HepG2 (cell line): Measurements from ENCODE around the gene HMGN4. TPM values are rescaled to one million over a fixed set of nuclear protein-coding genes. Genes with fewer than 3 reads are reported as not detected.

Source experiments
- ATF7 ChIP-seq, 2 experiments: fragments of 450-650 bp in 1 of 2; sonication (generic) in 1 of 2; formaldehyde crosslinking in 1 of 2; IDR thresholded peaks; 2 replicates each; pipeline versions ENCODE4 v1.4.0 to v1.6.1; 2016 to 2020; ENCODE audit warnings: antibody characterized with exemption in 1 of 2, mild to moderate bottlenecking in 1 of 2, missing genetic modification reagents in 1 of 2
- FOXO4 ChIP-seq: sonication (generic); formaldehyde crosslinking; conservative IDR thresholded peaks from 2 replicates; pipeline ENCODE4 v1.8.1; 2023; ENCODE audit warnings: missing genetic modification reagents
- GTF2F1 ChIP-seq: fragments of 150-350 bp; IDR thresholded peaks from 2 replicates; pipeline ENCODE4 v1.6.1; 2014; ENCODE audit warnings: low read length
- HHEX ChIP-seq: IDR thresholded peaks from 2 replicates; pipeline ENCODE4 v1.6.1; 2016; ENCODE audit warnings: control low read depth
- HNF1A ChIP-seq, 2 experiments: sonication (generic) in 1 of 2; formaldehyde crosslinking in 1 of 2; IDR thresholded peaks; 2 replicates each; pipeline versions ENCODE4 v1.4.0 to v1.6.1; 2016 to 2020; ENCODE audit warnings: borderline replicate concordance in 1 of 2, low read depth in 1 of 2, mild to moderate bottlenecking in 1 of 2, missing genetic modification reagents in 1 of 2
- HNRNPUL1 ChIP-seq: fragments of 200-400 bp; formaldehyde crosslinking; IDR thresholded peaks from 2 replicates; pipeline ENCODE4 v1.6.1; 2017; ENCODE audit warnings: low read depth, mild to moderate bottlenecking, low read length, moderate library complexity
- MIER2 ChIP-seq: IDR thresholded peaks from 2 replicates; pipeline ENCODE4 v1.6.1; 2016; ENCODE audit warnings: missing biosample characterization, missing genetic modification reagents
- RBFOX2 ChIP-seq: fragments of 200-400 bp; formaldehyde crosslinking; IDR thresholded peaks from 2 replicates; pipeline ENCODE4 v1.6.1; 2017; ENCODE audit warnings: low read depth, mild to moderate bottlenecking, low read length
- SP5 ChIP-seq: IDR thresholded peaks from 2 replicates; pipeline ENCODE4 v1.6.1; 2016; ENCODE audit warnings: low read depth, borderline replicate concordance
- SYNCRIP ChIP-seq: fragments of 200-400 bp; formaldehyde crosslinking; IDR thresholded peaks from 2 replicates; pipeline ENCODE4 v1.6.1; 2018; ENCODE audit warnings: mild to moderate bottlenecking, low read depth, low read length; ENCODE audit not compliant: insufficient read depth
- TEF ChIP-seq: sonication (generic); formaldehyde crosslinking; IDR thresholded peaks from 2 replicates; pipeline ENCODE4 v1.5.0; 2020; ENCODE audit warnings: missing genetic modification reagents
- ZNF414 ChIP-seq: sonication (generic); formaldehyde crosslinking; IDR thresholded peaks from 2 replicates; pipeline ENCODE4 v1.5.0; 2020; ENCODE audit warnings: missing genetic modification reagents
- ZNF687 ChIP-seq: sonication (generic); formaldehyde crosslinking; IDR thresholded peaks from 2 replicates; pipeline ENCODE4 v1.5.1; 2020; ENCODE audit warnings: mild to moderate bottlenecking, missing genetic modification reagents, moderate library complexity
- polyA plus RNA-seq, 8 experiments: library from polyadenylated mRNA; depleted of rRNA in 3 of 8; stranded (reverse) in 7 of 8; unstranded in 1 of 8; fragments of >200 nt; fragmentation: Illumina TruSeq in 4 of 8; extraction: Trizol in 4 of 8; gene quantifications; 2 replicates each; pipeline versions ENCODE4 v1.2.1 to v1.2.3, GENCODE V29; 2011 to 2016; ENCODE audit warnings: low read depth in 4 of 8, missing spikeins in 1 of 8, mixed read lengths in 1 of 8; ENCODE audit not compliant: insufficient read depth in 1 of 8
- total RNA-seq, 5 experiments: library from RNA; depleted of rRNA; stranded (reverse); fragments of >200 nt; fragmentation: Illumina TruSeq; extraction: Trizol; gene quantifications; 2 replicates each; pipeline ENCODE4 v1.2.3, GENCODE V29; 2016; ENCODE audit warnings: low read depth in 1 of 5

Gene HMGN4
- total and polyA plus RNA-seq, 2 of the 13 experiments (the other 11 are each of a cell fraction or from before 2014, with no cell fraction given): 39.9 to 52.1 TPM

- TF ChIP-seq HNF1A (IDR thresholded peaks at IDR 0.05; ENCODE audit: low read depth): no peak
- peak; percentile 63 for TF ChIP-seq HNF1A (CRISPR knock-in tag; IDR thresholded peaks at IDR 0.05; ENCODE audit: borderline replicate concordance)
- no peak for TF ChIP-seq TEF (CRISPR knock-in tag)
- TF ChIP-seq HNRNPUL1: no peak
- TF ChIP-seq MIER2 (CRISPR knock-in tag): no peak
- TF ChIP-seq ATF7 (IDR thresholded peaks at IDR 0.05): no peak
- TF ChIP-seq ATF7 (CRISPR knock-in tag; IDR thresholded peaks at IDR 0.05): no peak
- TF ChIP-seq GTF2F1: no peak
- no peak for TF ChIP-seq FOXO4 (CRISPR knock-in tag)
- TF ChIP-seq HHEX: no peak
- TF ChIP-seq RBFOX2: peak; percentile 69
- TF ChIP-seq ZNF687: peak; percentile 96
- peak; percentile 71 for TF ChIP-seq SP5 (CRISPR knock-in tag)
- TF ChIP-seq ZNF414 (CRISPR knock-in tag): peak; percentile 93
- no peak for TF ChIP-seq SYNCRIP
Measured at GRCh38 chr6:26550250-26550993, 12.3 kb downstream of the HMGN4 start (continued).
